UCSD-AML1 (cell line): ENCODE measurements around the gene CDC42SE1.
"Not testable (repeated sequence)": the region's sequence is repeated elsewhere in the genome, so short reads cannot be mapped to it uniquely, and the experiment has no call there.

Experiments
- DNase-seq: peaks from one replicate; lab custom pipeline; 2025; ENCODE audit not compliant: unreplicated experiment; lab: John Stamatoyannopoulos, UW

The CDC42SE1 gene

DNA sequence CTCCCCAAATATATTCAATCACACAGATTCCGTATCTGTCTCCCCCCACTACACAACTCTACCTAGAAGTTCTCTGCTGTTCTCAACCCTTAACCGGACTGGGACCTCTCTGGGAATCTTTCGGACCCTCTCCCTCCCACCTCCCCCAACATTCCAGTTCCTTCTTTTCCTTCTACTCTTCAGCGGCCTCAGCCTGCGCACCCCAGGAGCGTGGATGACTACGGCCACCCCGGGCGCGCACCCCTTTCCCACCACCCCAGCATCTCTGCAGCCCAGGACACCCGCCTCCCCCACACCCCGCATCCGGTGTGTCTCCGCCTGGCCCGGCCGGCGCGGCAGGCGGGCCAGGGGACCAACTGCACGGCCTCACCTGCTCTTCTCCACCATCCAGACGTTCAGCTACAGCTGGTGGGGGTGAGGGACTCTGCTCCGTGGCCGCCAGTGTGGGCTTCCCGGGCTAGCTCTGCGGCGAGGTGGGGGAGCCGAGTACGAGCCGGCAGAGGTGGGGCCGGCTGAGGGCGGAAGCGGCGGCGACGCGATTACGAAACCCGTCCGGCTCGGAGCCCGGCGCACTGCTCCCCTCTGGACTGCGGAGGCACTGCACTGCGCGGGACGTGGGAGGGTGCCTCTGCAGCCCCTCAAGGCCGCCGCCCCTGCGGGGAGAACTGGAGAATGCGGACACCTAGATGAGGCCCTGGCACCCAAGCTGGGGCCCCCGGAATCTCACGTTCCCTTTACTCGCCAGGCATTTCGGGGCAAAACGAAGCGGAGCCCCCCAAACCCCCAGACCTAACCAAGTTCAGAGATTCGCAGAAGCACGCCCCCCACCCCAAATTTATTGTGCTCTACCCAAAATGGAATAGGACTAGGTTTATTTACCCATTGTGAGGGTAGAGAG is at the start of gene CDC42SE1:
CDC42SE1 (minus strand) TSS at position 514 of the 898 bp plus-strand sequence. CDS start 3,892 bp downstream, outside the sequence.
- peak; percentile 89 for DNase-seq

- DNase-seq: no peak
Observed at GRCh38 chr1:151108331-151108730, 48.9 kb upstream of the CDC42SE1 start.

GRCh38 chr1:151106894-151107293 is 47.5 kb upstream of the CDC42SE1 start:
- DNase-seq: no peak

DNA sequence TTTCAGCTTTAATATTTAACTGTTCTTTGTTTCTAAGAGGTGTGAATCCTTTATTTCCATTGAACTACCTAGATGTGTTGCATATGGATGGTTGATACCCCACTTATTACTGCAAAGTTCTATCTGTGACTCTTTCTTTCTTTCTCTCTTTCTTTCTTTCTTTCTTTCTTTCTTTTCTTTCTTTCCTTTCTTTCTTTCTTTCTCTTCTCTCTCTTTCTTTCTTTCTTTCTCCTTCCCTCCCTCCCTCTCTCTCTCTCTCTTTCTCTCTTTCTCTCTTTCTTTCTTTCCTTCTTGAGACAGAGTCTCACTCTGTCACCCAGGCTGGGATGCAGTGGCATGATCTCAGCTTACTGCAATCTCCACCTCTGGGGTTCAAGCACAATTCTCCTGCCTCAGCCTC is 45.2 kb upstream of the CDC42SE1 start:
- DNase-seq: no peak

DNA sequence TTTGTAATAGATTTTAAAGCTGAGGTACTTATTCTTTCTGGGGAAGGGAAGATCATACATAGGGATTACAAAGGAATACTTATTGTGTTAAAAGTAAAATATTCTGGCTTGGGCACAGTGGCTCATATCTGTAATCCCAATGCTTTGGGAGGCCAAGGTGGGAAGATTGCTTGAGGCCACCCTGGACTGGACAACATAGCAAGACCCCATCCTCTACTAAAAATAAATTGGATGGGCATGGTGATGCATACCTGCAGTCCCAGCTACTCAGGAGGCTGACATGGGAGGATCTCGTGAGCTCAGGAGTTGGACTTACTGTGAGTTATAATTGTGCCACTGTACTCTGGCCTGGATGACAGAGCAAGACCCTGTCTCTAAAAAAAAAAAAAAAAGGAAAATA is 38.7 kb upstream of the CDC42SE1 start:
- no peak for DNase-seq

DNA sequence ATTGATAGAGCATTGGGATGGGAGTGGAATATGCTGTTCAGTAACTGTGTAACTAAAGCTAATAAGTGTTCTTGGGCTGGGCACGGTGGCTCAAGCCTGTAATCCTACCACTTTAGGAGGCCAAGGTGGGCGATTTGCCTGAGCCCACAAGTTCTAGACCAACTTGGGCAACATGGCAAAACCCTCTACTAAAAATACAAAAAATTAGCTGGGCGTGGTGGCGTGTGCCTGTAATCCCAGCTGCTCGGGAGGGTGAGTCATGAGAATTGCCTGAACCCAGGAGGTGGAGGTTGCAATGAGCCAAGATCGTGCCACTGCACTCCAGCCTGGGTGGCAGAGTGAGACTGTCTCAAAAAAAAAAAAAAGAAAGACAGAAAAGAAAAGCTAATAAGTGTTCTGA is 38.0 kb upstream of the CDC42SE1 start:
- not testable (repeated sequence) for DNase-seq

- DNase-seq: no peak
Observed at GRCh38 chr1:151085953-151086559, 26.6 kb upstream of the CDC42SE1 start.

GRCh38 chr1:151072224-151072623 is 12.8 kb upstream of the CDC42SE1 start:
- no peak for DNase-seq

- DNase-seq: peak; percentile 93
Observed at GRCh38 chr1:151070474-151071276, 11.3 kb upstream of the CDC42SE1 start, which contains the start of gene GABPB2. Gene GABPB2 (plus strand): TSS chr1:151070761. CDS start chr1:151088190, 17,429 bp downstream.

- DNase-seq: no peak
Observed at GRCh38 chr1:151069103-151069486, 9.7 kb upstream of the CDC42SE1 start.

DNA sequence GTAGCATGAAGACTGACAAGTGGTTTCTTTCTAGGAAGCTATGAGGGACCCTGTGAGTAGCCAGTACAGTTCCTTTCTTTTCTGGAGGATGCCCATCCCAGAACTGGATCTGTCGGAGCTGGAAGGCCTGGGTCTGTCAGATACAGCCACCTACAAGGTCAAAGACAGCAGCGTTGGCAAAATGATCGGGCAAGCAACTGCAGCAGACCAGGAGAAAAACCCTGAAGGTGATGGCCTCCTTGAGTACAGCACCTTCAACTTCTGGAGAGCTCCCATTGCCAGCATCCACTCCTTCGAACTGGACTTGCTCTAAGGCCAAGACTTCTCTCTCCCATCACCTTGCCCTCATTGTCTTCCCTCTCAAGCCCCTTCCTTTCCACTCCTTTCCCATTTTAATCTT is 7.8 kb upstream of the CDC42SE1 start:
- no peak for DNase-seq

GRCh38 chr1:151065089-151065645 is 5.7 kb upstream of the CDC42SE1 start:
- DNase-seq: no peak

DNA sequence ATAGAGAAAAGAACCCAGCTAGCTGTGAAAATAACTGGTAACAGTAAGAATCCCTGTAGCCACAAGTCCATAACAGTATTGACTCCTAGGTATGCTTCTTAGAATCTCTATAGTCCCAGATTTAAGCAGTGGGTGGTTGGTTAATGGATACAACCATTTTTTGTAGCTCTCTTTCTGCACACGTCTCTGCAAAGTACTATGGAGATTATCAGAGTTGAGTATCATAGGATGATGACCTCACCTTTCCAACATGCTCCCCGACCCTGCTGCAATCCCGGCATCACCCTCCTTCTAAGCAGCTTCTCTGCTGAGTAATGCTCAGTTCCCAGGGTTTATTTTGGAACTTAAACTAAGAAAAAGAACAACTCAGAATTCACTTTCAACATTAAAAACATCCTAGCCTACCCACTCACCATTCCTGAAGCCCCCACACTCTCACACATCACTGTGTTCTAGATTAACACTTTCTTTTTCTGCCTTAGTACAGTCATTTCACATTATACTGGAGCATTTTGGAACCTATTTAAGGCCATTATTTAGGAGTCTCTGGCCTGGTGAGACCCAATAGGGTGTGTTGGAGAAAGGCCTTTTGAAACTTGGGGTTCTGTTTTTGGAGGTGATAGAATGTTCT is 3.4 kb upstream of the CDC42SE1 start:
- no peak for DNase-seq

- no peak for DNase-seq
Observed at GRCh38 chr1:151061704-151062103, 2.3 kb upstream of the CDC42SE1 start.

- no peak for DNase-seq
Observed at GRCh38 chr1:151060657-151061421, 1.4 kb upstream of the CDC42SE1 start.

- peak; percentile 58 for DNase-seq
Observed at GRCh38 chr1:151060007-151060656, 710 bp upstream of the CDC42SE1 start, which contains the start of gene MLLT11. Gene MLLT11 (plus strand): TSS chr1:151060397. CDS start chr1:151067225, 6,828 bp downstream.

- no peak for DNase-seq
Observed at GRCh38 chr1:151058692-151059091, 730 bp downstream of the CDC42SE1 start.

- DNase-seq: no peak
Observed at GRCh38 chr1:151056149-151056548, 3.3 kb downstream of the CDC42SE1 start.

DNA sequence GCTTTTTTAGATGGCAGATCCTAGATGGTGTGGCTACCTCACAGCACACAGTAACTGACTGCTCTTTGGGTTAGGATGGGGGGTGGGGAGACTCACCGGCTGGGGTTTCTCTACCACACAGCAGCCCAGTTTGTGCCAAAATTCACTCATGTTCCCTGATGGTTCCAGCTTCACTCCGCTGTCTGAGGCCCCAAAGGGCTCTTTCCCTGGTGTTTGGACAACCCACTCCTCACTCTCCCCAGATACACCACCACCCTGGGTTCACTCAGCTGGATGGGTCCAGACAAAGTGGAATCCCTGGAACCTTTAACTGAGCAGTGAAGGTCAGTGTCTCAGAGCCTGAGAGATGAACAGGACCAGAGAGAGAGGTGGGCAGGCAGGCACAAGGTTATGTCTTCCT is 3.8 kb downstream of the CDC42SE1 start:
- no peak for DNase-seq
